Subcutaneous abdominal adipose tissue (tissue), 5 donors: ENCODE results near the gene KCNN2.

Experiments used
- H3K27ac ChIP-seq: one replicate; pipeline ENCODE4 v1.7.0; 2013; ENCODE audit warnings: low read depth, mild to moderate bottlenecking, inconsistent platforms, low read length, moderate library complexity
- H3K27me3 ChIP-seq, 5 donors: one replicate each; pipeline ENCODE4 v1.7.0; 2013; ENCODE audit warnings: low read length in 5 of 5, inconsistent platforms in 1 of 5; ENCODE audit not compliant: control insufficient read depth in 5 of 5, insufficient read depth in 4 of 5
- H3K36me3 ChIP-seq, 5 donors: one replicate each; pipeline ENCODE4 v1.7.0; 2013; ENCODE audit warnings: low read length in 5 of 5; ENCODE audit not compliant: control insufficient read depth in 5 of 5, insufficient read depth in 5 of 5
- H3K4me1 ChIP-seq, 5 donors: one replicate each; pipeline ENCODE4 v1.7.0; 2013; ENCODE audit warnings: low read length in 5 of 5, mild to moderate bottlenecking in 3 of 5, moderate library complexity in 1 of 5; ENCODE audit not compliant: control insufficient read depth in 5 of 5, insufficient read depth in 5 of 5
- H3K4me3 ChIP-seq, 5 donors: one replicate each; pipeline ENCODE4 v1.7.0; 2013; ENCODE audit warnings: low read length in 5 of 5, low read depth in 1 of 5
- H3K9ac ChIP-seq, 5 donors: one replicate each; pipeline ENCODE4 v1.7.0; 2013; ENCODE audit warnings: low read length in 5 of 5, mild to moderate bottlenecking in 4 of 5, moderate library complexity in 3 of 5
- H3K9me3 ChIP-seq, 5 donors: one replicate each; pipeline ENCODE4 v1.7.0; 2013; ENCODE audit warnings: low read length in 5 of 5; ENCODE audit not compliant: control insufficient read depth in 5 of 5
- donor health status: healthy.
- donor health status: healthy.
- donor health status: healthy.
- donor health status: healthy.
- donor health status: healthy.

KCNN2 gene

DNA sequence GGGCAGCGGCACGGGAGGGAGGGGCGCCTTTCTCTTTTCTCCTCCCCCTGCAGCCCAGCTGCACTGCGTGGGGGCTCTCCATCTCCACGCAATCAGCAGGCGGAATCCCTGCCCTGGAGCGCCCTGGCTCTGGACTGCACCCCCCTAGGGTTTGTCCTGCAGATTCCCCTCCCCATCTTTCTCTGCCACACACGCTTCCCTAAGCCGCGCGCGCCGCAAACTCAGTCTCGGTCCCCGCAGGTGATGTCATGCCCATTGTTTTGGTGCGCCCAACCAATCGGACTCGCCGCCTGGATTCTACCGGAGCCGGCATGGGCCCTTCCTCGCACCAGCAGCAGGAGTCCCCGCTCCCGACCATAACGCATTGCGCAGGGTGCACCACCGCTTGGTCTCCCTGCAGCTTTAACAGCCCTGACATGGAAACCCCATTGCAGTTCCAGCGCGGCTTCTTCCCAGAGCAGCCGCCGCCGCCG is at the start of gene KCNN2:
TSS of gene KCNN2 (plus strand) at position 347 of the 473 bp plus-strand sequence. CDS start at position 417, 70 bp downstream.
- no peaks in the 10 kb centered on the region for H3K36me3 ChIP-seq
- H3K4me3 ChIP-seq = peak within 1 kb of the TSS in 4 of 5 donors; percentile 66 to 70 (median 68)
- peaks cover 28 to 41% (median 33%) of the 10 kb centered on the region in 5 donors for H3K27me3 ChIP-seq
- H3K27ac ChIP-seq = no peak within 1 kb of the TSS
- H3K4me1 ChIP-seq = peaks cover 0 to 32% (median 30%) of the 10 kb centered on the region in 5 donors
- H3K9ac ChIP-seq = no peak within 1 kb of the TSS
- no peaks in the 10 kb centered on the region for H3K9me3 ChIP-seq

DNA sequence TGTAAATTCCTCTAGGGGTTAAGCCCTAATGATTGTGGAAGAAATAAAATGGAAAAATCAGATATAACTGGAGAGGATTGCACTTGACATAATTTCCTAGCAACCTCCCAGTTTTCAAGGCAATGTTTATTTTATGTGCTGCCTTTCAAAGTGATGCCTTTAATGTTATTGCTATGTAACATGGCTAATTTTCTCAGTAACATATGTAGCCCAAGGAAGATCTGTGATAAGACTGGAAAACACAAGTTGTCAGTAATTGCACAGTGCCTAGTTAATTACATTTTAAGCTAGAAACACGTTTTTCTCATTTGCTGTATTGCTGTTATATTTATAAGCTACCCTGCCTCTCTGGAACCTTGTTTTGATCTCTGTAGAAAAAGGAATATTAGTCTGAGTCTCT is 49.2 kb upstream of the KCNN2 start:
- Histone ChIP-seq H3K4me1 (no peaks in the 10 kb centered on the region), H3K27me3 (no peaks in the 10 kb centered on the region), H3K9ac (no peak overlapping the region), H3K9me3 (no peaks in the 10 kb centered on the region), H3K4me3 (no peak overlapping the region), H3K36me3 (no peaks in the 10 kb centered on the region), H3K27ac (no peak overlapping the region)

DNA sequence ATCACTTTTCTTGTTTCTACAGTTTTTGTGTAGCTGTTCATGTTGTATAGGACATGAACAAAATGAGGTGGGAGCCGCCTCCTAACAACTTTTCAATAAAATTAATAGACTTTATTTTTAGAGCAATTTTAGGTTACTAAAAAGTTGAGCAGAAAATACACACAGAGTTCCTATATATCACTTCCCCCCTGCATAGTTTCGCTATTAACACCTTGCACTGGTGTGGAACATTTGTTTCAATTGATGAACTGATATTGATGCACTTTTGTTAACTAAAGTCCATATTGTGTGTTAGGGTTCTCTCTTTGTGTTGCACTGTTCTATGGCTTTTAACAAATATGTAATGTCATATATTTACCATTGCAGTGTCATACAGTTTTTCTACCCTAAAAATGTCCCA is 47.8 kb upstream of the KCNN2 start:
- Histone ChIP-seq H3K36me3 (no peaks in the 10 kb centered on the region), H3K27ac (no peak overlapping the region), H3K9ac (no peak overlapping the region), H3K27me3 (no peaks in the 10 kb centered on the region), H3K9me3 (no peaks in the 10 kb centered on the region), H3K4me1 (peaks cover 0 to 2% (median 0%) of the 10 kb centered on the region in 5 donors), H3K4me3 (no peak overlapping the region)

DNA sequence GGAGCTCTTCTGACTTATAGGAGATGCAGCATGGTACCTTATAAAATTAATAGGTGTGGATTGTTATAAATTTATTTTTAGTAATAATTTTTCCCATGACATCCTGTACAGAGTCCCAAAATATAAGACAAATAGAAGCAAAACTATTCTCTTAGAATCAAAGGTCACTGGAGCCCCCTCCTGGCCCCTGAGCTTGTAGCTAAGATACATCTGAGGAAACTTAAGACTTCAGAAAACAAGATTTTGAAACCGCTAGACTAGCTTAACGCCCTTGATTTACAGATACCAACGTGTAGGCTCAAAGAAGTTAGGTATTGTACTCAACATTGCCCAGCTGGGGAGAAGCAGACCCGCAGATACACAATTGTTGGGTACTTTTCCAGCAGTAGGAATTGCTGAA is 45.7 kb upstream of the KCNN2 start:
- H3K9ac ChIP-seq = no peak overlapping the region
- no peak overlapping the region for H3K27ac ChIP-seq
- H3K36me3 ChIP-seq = no peaks in the 10 kb centered on the region
- no peaks in the 10 kb centered on the region for H3K9me3 ChIP-seq
- H3K4me1 ChIP-seq = peaks cover 0 to 5% (median 0%) of the 10 kb centered on the region in 5 donors
- no peaks in the 10 kb centered on the region for H3K27me3 ChIP-seq
- no peak overlapping the region for H3K4me3 ChIP-seq

GRCh38 chr5:114317751-114318150 is 44.1 kb upstream of the KCNN2 start:
- Histone ChIP-seq H3K36me3 (no peaks in the 10 kb centered on the region), H3K4me1 (peaks cover 0 to 5% (median 0%) of the 10 kb centered on the region in 5 donors), H3K27ac (no peak overlapping the region), H3K27me3 (no peaks in the 10 kb centered on the region), H3K9ac (no peak overlapping the region), H3K9me3 (no peaks in the 10 kb centered on the region), H3K4me3 (no peak overlapping the region)

DNA sequence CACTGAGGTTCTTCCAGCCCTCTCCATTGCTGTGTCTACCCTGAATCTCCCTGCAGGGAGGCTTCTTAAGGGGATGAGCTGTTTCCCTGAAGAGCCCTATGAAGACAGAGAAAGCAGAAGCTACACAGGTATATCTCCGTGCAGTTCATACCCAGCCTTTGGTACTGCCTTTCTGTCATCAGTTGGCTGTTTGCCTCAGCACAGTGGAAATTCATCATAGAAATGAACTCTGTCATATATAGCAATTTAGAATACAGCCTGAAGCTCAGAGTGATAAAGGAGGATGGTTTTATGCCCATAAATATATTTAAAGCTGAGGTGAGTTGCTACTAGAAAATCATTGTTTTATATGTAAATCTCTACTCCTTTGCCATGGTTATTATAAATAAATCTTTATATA is 42.6 kb upstream of the KCNN2 start:
- Histone ChIP-seq H3K27ac (no peak overlapping the region), H3K9me3 (no peaks in the 10 kb centered on the region), H3K4me3 (no peak overlapping the region), H3K9ac (no peak overlapping the region), H3K4me1 (peaks cover 0 to 5% (median 0%) of the 10 kb centered on the region in 5 donors), H3K27me3 (no peaks in the 10 kb centered on the region), H3K36me3 (no peaks in the 10 kb centered on the region)

DNA sequence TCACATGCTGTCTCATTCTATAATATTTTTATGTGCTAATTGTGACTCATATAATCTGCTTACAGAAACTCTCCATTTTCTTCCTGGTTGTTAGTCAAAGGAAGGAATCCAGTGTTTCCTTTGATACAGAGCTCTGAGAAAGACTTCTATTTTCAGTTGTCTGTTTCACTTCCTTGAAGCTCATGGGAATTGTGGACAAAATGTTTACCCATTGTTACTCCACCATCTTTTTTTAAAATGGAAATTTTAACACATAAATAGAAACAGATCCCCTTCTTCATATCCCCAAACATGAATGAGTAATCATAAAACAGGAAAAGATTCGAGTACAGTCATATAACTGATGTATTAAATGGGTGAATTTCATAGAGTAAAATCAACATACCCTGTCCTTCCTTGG is 42.0 kb upstream of the KCNN2 start:
- H3K9me3 ChIP-seq = no peaks in the 10 kb centered on the region
- H3K4me1 ChIP-seq = peaks cover 0 to 5% (median 0%) of the 10 kb centered on the region in 5 donors
- H3K27me3 ChIP-seq = no peaks in the 10 kb centered on the region
- no peaks in the 10 kb centered on the region for H3K36me3 ChIP-seq
- H3K27ac ChIP-seq = no peak overlapping the region
- H3K4me3 ChIP-seq = no peak overlapping the region
- H3K9ac ChIP-seq = no peak overlapping the region

DNA sequence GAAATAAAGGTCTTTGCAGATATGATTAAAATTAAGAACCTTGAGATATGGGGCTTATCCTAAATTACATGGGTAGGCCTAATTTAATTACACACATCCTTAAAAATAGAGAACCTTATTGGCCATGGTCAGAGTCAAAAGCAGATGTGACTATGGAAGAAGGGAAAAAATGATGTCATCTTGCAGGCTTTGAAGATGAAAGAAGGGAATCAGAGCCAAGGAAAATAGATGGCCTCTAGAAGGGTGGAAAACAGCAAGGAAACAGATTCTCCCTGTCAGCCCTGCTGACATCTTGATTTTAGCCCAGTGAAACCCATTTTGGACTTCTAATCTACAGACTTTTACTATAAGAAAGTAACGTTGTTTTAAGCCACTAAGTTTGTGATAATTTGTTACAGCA is 37.6 kb upstream of the KCNN2 start:
- no peak overlapping the region for H3K27ac ChIP-seq
- H3K36me3 ChIP-seq = no peaks in the 10 kb centered on the region
- H3K27me3 ChIP-seq = no peaks in the 10 kb centered on the region
- H3K9ac ChIP-seq = no peak overlapping the region
- H3K4me1 ChIP-seq = peaks cover 0 to 5% (median 0%) of the 10 kb centered on the region in 5 donors
- no peak overlapping the region for H3K4me3 ChIP-seq
- no peaks in the 10 kb centered on the region for H3K9me3 ChIP-seq

DNA sequence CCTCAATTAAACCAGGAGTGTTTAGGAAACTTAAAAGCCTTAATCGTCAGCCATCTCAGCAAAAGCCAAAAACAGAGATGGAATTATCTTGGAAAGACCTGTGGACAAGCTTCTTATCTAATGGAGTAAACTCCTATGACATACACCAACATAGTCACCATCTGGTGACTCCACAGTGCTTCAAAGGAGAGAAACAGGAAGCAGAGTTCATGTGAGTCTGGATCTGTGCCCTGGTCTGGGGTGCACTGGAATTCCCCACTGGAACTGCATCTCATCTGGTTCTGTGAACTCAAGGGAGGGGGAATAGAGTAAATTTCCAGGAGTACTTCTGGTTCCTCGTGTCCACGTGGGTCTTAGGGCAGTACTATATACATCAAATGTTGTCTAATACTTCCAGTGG is 36.3 kb upstream of the KCNN2 start:
- Histone ChIP-seq H3K4me1 (peaks cover 0 to 4% (median 0%) of the 10 kb centered on the region in 5 donors), H3K27me3 (no peaks in the 10 kb centered on the region), H3K27ac (no peak overlapping the region), H3K4me3 (no peak overlapping the region), H3K9ac (no peak overlapping the region), H3K36me3 (no peaks in the 10 kb centered on the region), H3K9me3 (no peaks in the 10 kb centered on the region)

DNA sequence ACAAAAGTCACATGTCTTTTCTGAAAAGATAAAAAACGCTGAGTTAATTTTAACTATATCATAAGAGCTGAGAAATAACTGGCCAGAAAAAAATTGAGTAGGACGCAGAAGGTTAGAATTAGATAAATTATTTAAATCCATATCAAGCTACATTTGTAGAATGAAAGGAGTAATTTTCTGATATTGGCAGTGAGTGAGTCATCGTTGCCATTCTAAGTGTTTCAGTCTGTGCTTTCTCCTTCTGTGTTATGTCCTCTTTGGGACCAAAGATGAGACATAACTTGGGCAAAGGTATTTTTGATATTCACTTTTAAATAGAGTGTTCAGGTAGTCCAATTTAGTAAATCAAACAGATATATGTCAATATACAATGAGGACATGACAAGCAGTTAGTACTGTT is 34.4 kb upstream of the KCNN2 start:
- Histone ChIP-seq H3K9me3 (no peaks in the 10 kb centered on the region), H3K4me1 (peaks cover 0 to 4% (median 0%) of the 10 kb centered on the region in 5 donors), H3K9ac (no peak overlapping the region), H3K4me3 (no peak overlapping the region), H3K36me3 (no peaks in the 10 kb centered on the region), H3K27ac (no peak overlapping the region), H3K27me3 (no peaks in the 10 kb centered on the region)

DNA sequence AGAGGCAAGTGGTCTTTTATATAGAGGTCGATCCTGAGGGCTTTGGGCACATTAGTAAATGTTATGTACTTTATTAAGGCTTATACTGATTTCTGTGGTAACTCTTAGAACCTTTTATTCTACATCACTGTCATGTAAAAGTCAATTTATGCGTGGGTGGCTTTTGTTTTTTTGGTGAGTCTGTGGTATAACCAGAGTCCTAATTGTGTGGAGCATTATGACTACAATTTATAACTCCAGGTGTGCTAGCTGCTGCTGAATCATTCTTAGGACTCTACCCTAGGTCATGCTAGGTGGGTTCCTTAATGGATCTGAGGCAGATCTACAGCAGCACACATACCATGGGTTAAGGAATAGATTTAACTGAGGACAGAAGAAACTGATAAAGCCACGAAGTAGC is 33.9 kb upstream of the KCNN2 start:
- Histone ChIP-seq H3K36me3 (no peaks in the 10 kb centered on the region), H3K9me3 (no peaks in the 10 kb centered on the region), H3K27ac (no peak overlapping the region), H3K4me1 (peaks cover 0 to 4% (median 0%) of the 10 kb centered on the region in 5 donors), H3K9ac (no peak overlapping the region), H3K4me3 (no peak overlapping the region), H3K27me3 (no peaks in the 10 kb centered on the region)
